SK-MEL-5 (cell line): ENCODE results near the gene NANS. TPM values are rescaled to one million over a fixed set of nuclear protein-coding genes. Genes with fewer than 3 reads are reported as not detected.
"Not testable (repeated sequence)": the region's sequence is repeated elsewhere in the genome, so short reads cannot be mapped to it uniquely, and the experiment has no call there.

Experiments
- DNase-seq: peaks from one replicate; pipeline ENCODE4 v3.0.0-alpha.2; 2016; ENCODE audit warnings: low read depth, low spot score
- in situ Hi-C: cut with HindIII; loops from 2 replicates; pipeline ENCODE4 v1.10.0; 2016; ENCODE audit warnings: low sequenced_read_pairs, high pct_unique_total_duplicates, low pct_unique_long_range_greater_than_20kb
- total RNA-seq: library from RNA; depleted of rRNA; stranded (reverse); fragments of >200 nt; shearing (Covaris generic); gene quantifications from 2 replicates; pipeline ENCODE4 v1.2.3, GENCODE V29; 2014

NANS gene
- total RNA-seq, 1 experiment from 2014 or later = 180 TPM

DNA sequence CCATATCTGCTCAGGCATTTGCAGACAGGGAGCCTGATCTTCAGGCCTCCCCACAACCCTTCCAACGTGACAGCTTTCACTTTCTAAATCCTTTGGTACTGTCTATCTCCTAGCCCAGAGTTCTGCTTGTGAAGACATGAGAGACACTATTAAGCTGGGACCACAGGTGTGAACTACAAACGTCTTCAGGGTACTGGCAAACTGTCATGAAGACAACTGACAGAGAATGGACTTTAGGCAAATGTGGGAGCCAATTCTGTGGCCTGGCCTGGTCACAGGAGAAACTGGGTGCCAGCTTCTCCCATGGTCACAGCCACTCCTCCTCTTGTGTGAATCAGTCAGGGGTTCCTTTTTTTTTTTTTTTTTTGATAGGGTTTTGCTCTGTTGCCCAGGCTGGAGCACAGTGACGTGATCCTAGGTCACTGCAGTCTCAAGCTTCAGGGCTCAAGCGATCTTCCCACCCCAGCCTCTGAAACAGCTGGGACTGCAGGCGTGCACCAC lies 52.0 kb downstream of the NANS start:
- in situ Hi-C loops = no loop called here
- no peak for DNase-seq

- no peak for DNase-seq
- in situ Hi-C loops = no loop called here
Observed at GRCh38 chr9:98109052-98109451, 52.5 kb downstream of the NANS start.

DNA sequence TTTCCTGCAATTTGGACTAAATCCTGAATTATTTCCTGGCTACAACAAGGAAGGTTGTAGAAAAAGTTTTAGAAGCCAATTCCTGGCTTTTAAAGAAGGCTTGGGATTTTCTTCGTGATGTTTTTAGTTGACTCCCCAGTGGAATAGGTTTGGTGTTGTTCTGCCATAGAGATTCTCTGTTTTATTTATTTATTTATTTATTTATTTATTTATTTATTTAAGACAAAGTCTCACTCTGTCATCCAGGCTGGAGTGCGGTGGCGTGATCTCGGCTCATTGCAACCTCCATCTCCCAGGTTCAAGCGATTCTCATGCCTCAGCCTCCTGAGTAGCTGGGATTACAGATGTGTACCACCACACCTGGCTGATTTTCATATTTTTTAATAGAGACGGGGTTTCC lies 60.6 kb downstream of the NANS start:
- DNase-seq, in situ Hi-C loops: not testable (repeated sequence)

DNA sequence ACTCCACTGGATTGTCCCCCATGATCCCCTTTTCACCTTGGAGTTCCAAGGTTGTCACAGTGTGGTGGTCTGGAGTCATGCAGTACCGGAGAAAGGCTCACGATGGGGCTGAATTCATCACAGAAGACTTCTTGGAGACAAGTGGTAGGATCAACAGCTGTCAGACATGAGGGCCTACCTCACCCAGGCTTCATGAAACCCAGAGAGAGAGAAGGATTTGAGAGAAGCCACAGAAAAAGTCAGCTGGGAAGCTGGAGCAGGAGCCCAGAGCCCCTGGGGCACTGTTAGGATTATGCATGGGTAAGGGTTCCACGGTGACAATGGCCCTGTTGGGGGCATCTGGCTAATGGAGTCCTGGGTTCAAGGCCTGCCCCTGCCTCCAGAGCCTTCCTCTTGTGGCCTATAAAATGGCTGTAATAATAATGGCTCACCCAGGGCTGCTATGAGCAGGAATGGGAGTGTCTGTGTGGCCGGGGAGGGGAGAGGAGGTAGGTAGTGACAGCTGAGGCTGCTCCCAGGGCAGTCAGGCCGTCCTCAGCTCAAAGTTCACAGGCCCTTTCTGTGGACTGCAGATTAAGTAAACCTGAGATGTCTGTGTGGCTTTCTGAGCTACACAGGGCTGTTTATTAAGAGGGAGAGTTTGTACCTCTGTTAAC lies 61.6 kb downstream of the NANS start:
- in situ Hi-C loops = no loop called here
- peak; percentile 50 for DNase-seq

DNA sequence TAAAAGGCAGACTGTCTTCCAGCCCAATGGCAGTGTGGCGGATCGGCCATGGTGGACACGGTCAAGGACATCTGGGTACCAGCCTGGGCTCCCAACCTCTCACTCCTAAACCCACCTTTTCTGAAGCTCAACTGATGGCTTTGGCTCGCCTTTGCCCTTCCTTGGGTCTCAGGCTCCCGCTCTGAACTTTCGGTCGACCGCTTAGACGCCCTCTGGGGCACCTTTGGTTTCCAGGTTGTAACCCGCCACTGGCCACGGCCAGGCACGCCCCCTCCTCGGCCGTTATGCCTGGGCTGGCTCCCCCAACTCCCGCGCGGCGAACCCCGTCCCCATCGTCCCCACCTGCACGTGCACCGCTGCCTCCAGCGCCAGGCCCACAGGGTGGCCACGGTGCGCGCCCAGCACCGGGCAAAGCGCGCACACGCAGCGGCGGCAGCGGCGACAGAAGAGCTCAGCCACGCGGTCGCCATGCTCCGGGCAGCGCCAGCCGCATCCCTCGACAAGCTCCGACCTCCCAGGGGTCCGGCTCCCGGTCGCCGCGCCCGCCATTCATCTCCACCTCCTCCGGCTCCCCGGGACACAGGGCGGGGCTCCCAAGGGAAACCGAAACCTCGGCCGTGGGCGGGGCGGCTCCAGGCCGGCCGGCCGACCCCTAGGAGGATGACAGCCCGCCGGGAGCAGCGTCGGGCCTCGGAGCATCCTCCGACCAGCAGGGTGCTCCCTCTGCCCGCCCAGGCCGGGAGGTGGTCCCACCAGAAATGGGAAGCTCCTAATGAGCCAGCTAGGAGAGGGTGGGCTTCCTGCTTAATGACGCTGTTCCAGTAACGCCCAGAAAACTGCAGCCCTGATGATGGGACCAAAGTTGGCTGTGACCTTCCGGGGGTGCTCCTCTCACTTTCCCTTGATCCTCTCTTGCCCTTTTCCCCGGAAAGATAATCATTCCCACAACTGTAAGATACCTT lies 62.4 kb downstream of the NANS start, which contains the start of gene TRIM14:
Gene TRIM14 (minus strand): TSS at position 583 of the 962 bp plus-strand sequence. CDS start 34 bp downstream, at position 549.
- in situ Hi-C loops = no loop called here

DNA sequence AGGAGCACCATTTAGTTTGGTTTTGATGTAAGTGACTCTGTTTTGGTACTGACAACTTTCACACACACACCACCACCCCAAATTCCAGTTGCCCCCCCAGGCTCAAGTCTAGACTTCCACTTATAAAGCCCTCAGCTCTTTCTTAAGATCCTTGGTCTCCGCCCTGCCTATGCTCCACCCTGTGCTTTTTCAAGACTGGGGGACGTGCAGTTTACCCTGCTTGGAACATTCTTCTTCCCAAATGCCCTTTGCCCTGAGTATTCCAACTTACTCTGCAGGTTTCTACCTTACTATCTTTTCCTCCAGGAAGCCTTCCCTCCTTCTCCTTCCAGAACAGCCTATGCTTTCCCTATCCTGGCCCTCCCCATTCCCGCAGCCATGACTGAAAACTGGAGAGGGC lies 63.9 kb downstream of the NANS start:
- DNase-seq = no peak
- in situ Hi-C loops = no loop called here

More for the DNA sequence above, 62.4 kb downstream of the NANS start, which contains the start of gene TRIM14:
- peak; percentile 48 for DNase-seq

- no peak for DNase-seq
- in situ Hi-C loops = no loop called here
Observed at GRCh38 chr9:98121058-98121457, 64.5 kb downstream of the NANS start.

GRCh38 chr9:98124091-98124490 lies 67.6 kb downstream of the NANS start:
- DNase-seq, in situ Hi-C loops: not testable (repeated sequence)

- DNase-seq = no peak
- in situ Hi-C loops = no loop called here
Observed at GRCh38 chr9:98124637-98125426, 68.3 kb downstream of the NANS start.

GRCh38 chr9:98127226-98127625 lies 70.7 kb downstream of the NANS start:
- in situ Hi-C loops = no loop called here
- DNase-seq = no peak

- in situ Hi-C loops = no loop called here
- no peak for DNase-seq
Observed at GRCh38 chr9:98128316-98128715, 71.8 kb downstream of the NANS start.

DNA sequence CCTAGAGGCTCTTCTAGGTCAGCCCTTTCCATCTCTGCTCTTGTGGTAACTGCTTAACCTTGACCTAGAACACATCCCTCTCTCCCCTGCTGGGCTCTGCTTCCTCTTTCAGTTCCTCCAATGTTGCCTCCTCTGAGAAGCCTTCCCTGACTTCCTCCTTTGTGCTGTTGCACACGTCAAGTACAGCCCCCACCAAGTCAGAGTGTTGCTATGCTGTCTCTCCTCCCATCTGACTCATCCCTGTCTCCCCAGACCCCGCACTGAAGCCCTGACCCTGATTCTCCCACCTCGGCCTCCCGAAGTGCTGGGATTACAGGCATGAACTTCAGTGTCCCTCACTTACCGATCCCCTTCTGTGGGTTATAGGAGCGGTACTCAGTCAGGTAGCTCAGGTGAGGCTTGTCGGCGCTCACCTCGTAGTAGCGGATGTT lies 72.9 kb downstream of the NANS start:
- no peak for DNase-seq
- in situ Hi-C loops = no loop called here

DNA sequence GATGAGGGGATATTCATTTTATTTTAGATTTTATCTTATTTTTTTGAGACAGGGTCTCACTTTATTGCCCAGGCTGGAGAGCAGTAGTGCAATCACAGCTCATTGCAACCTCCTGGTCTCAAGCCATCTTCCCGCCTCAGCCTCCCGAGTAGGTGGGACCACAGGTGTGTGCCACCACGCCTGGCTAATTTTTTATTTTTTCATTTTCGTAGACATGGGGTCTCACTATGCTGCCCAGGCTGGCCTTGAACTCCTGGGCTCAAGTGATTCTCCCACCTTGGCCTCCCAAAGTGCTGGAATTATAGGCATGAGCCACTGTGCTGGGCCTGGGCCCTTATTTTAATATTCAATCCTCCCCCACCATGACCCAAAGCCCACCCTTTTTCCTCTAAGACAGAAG lies 73.5 kb downstream of the NANS start:
- in situ Hi-C loops, DNase-seq: not testable (repeated sequence)

DNA sequence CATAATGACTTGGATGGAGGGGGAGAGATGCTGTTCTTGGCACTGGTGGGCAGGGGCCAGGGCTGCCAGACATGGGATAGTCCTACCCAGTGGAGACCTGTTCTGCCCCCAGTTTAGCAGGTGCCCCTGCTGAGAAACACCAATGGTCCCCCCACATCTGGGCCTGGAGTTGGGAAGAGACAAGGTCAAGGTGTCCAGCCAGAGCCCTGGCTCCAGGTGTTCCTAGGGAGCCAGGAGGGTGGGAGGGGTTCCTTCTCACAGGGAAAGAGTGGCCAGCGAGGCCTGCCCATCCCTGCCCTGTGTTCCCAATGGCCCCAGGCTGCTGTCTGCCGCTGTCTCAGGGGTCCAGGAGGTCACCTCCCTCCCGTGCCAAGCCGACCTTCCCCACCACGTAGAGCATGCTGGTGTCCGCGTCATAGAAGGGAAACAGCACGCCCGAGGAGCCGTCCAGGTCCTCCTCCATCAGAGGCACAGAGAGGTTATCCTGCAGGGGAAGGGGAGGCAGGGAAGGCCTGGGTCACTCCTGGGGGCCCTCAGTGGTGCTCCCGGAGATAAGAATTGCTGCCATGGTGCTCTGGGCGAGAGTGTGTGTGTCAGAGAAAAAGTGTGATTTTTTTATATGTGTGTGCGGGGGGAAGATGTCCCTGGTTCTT lies 74.2 kb downstream of the NANS start:
- no peak for DNase-seq
- in situ Hi-C loops = no loop called here

DNA sequence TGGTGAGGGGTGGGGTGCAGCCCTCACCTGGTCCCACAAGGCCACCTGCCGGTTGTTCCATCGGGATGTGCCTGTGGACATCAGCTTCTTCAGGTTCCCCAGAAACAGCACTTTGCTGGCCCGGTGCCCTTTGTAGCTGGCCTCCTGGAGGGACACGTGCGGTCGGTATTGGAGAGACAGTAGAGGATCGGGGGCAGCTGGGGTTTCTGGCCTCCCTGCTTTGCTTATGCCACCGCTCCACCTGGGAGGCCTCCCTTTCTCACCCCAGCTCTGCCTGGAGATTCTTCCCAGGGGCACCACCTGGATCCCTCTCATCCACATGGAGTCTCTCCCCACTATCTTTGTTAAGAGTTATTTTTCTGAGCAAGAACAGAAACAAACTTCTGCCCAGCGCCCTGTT lies 75.6 kb downstream of the NANS start:
- in situ Hi-C loops = no loop called here
- no peak for DNase-seq
